ENCODE data around the gene DIP2C.
"Not testable (repeated sequence)": the region's sequence is repeated elsewhere in the genome, so short reads cannot be mapped to it uniquely, and the experiment has no call there.

Gene DIP2C

GRCh38 chr10:610642-611305, 78.7 kb downstream of the DIP2C start:
- not testable (repeated sequence) for DNase-seq (ENCODE audit: low spot score)

- no peak for DNase-seq (ENCODE audit: low spot score)
These were observed 79.5 kb downstream of the DIP2C start for GRCh38 chr10:609868-610545.

- DNase-seq (ENCODE audit: low spot score) = no peak
These were observed 80.2 kb downstream of the DIP2C start for GRCh38 chr10:609262-609658.

DNA sequence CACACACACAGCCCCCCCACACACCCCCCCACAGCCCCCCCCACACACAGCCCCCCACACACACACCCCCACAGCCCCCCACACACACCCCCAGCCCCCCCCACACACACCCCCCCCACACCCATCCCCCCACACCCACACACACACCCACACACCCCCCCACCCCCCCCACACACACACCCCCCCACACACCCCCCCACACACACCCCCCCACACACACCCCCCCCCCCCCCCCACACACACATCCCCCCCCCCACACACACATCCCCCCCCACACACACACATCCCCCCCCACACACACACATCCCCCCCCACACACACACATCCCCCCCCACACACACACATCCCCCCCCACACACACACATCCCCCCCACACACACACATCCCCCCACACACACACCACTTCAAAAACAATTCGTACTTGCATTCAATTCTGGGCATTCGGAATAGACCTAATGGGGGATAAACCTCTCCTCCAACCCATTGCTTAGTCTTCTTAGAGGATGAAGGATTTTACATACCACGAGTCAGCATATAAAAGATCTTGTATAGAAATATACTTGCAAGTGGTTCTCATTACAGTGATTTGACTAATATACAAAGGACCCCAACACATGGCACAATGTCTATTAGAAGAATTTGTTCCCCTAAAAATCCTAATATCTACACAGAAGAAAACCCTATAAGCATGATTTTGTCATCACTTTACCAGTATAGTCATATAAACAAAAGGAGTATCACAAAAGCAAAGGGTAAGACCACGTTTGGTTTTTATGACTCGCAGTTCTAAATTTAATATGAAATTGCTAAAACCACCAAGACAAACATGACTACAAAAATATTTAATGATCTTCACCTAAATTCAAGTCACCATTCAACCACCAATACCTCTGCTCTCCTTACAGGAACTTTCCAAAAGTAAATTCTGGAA, 80.9 kb downstream of the DIP2C start:
- DNase-seq (ENCODE audit: low spot score) = no peak

GRCh38 chr10:607545-608185, 81.8 kb downstream of the DIP2C start:
- DNase-seq (ENCODE audit: low spot score) = no peak

GRCh38 chr10:606762-607544, 82.5 kb downstream of the DIP2C start:
- no peak for DNase-seq (ENCODE audit: low spot score)

- DNase-seq (ENCODE audit: low spot score) = no peak
These were observed 83.7 kb downstream of the DIP2C start for GRCh38 chr10:605632-606325.

- DNase-seq (ENCODE audit: low spot score) = no peak
These were observed 84.5 kb downstream of the DIP2C start for GRCh38 chr10:604716-605631.

- DNase-seq (ENCODE audit: low spot score) = no peak
These were observed 85.7 kb downstream of the DIP2C start for GRCh38 chr10:603745-604144.

- no peak for DNase-seq (ENCODE audit: low spot score)
These were observed 87.0 kb downstream of the DIP2C start for GRCh38 chr10:602391-603005.

DNA sequence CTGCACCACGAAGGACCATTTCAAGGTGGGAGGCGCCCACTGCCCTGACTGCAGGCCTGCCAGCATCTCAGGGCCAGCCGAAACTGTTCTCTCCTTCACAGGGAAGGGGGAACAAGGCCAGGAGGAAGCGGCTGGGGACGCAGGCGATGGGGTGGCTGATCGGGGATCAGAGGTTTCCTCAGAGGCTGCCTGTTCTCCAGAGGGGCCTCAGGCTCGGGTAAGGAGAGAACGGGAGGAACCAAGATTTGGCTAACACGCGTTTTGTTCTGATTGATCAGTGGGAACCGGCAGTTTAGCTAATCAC, 87.9 kb downstream of the DIP2C start:
- no peak for DNase-seq (ENCODE audit: low spot score)

GRCh38 chr10:600876-601659, 88.4 kb downstream of the DIP2C start:
- DNase-seq (ENCODE audit: low spot score) = no peak

- DNase-seq (ENCODE audit: low spot score) = no peak
These were observed 89.2 kb downstream of the DIP2C start for GRCh38 chr10:600234-600633.

GRCh38 chr10:599767-600166, 89.7 kb downstream of the DIP2C start:
- no peak for DNase-seq (ENCODE audit: low spot score)

DNA sequence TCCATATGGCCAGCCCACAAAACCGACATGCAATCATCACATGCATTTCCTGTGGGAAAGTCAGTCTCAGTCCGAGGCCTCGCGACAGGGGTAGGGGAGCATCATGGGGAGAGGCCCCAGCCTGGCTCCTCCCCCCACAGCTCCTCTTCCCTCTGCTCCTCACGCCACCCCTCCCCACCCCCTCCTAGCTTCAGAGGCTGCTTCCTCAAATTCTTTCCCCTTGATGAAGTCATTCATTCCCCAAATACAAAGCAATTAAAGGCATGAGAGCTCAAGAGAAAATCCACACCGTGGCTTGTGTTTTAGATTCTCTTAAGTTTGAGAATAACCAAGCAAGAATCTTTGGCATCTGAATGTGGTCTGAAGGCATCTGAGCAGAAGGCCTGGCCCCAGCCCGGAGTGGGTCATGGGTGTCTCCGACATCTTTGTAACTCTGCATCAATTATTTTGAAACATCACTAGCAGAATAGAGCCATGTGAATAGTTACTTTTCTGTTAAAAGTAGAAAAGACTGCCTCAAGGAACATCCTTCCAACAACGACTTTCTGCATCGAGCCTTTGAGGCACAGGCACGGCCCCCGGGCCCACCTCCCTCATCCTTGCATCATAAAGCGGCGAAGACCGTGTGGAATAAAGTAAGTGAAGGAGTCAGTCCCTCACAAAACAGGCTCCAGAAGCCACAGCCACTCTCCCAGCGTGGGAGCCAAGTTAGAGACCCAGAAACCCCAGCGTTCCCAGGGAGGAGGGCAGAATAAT, 90.9 kb downstream of the DIP2C start:
- no peak for DNase-seq (ENCODE audit: low spot score)

DNA sequence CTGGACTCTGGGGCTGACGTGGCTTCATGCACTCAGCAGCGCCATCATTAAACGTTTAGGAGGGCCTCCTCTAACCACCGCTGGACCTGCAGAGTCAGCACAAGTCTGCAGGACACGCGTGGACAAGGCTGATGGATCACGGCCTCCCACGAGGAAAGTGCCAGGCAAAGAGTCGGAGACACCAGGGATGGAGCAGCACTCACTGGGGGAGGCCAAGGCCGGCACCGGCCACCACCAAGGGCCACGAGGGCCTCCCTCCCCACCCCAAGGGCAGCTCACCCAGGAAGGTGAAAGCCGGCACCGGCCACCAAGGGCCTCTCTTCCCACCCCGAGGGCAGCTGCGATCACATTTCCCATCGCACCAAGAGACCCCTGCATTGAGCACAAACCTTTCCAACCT, 91.5 kb downstream of the DIP2C start:
- no peak for DNase-seq (ENCODE audit: low spot score)

- DNase-seq (ENCODE audit: low spot score) = no peak
These were observed 92.6 kb downstream of the DIP2C start for GRCh38 chr10:596725-597345.

DNA sequence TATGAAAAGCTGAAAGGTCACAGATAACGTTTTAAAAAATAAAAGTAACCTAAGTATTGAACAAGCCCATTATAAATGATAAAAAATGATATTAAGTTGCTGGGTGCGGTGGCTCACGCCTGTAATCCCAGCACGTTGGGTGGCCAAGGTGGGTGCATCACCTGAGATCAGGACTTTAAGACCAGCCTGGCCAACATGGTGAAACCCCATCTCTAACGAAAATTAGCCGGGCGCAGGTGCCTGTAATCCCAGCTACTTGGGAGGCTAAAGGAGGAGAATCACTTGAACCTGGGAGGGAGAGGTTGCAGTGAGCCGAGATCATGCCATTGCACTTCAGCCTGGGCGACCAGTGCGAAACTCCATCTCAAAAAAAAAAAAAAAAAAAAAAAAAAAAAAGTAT, 93.3 kb downstream of the DIP2C start:
- not testable (repeated sequence) for DNase-seq (ENCODE audit: low spot score)
